H1 (cell line): ENCODE data around the gene FANK1. TPM values are rescaled to one million over a fixed set of nuclear protein-coding genes. Genes with fewer than 3 reads are reported as not detected.

ENCODE experiments used
- CTCF ChIA-PET: fragments of 300-600 bp; sonication (Branson Sonifier 250); formaldehyde crosslinking; loops from one replicate; lab custom pipeline; 2021; ENCODE audit not compliant: partially characterized antibody; lab: Charles Lee
- POLR2A ChIA-PET: fragments of 300-600 bp; sonication (Branson Sonifier 250); formaldehyde crosslinking; loops from one replicate; lab custom pipeline; 2021; ENCODE audit warnings: inconsistent platforms; ENCODE audit not compliant: partially characterized antibody; lab: Charles Lee
- DNase-seq, 2 experiments: peaks; one replicate each; pipeline versions ENCODE4 v3.0.0 to v3.0.0-alpha.2; 2010 to 2022; ENCODE audit warnings: low spot score in 2 of 2, low read depth in 1 of 2, mixed read lengths in 1 of 2
- FAIRE-seq: peaks from 2 replicates; lab custom pipeline; 2011; peaks lifted over from hg19 to GRCh38; lab: Jason Lieb, UNC
- H2AFZ ChIP-seq: 2 replicates; pipeline ENCODE4 v1.8.1; 2012; ENCODE audit warnings: low read length, inconsistent platforms
- H2AK5ac ChIP-seq: 2 replicates; pipeline ENCODE4 v1.6.1; 2013; ENCODE audit warnings: low read depth, low read length
- H2BK120ac ChIP-seq: replicated peaks from 2 replicates; pipeline ENCODE3; 2013; ENCODE audit warnings: low read depth, low read length, inconsistent platforms
- H2BK12ac ChIP-seq: 2 replicates; pipeline ENCODE4 v1.6.1; 2013; ENCODE audit warnings: low read depth, low read length
- H2BK15ac ChIP-seq: 2 replicates; pipeline ENCODE4 v1.6.1; 2013; ENCODE audit warnings: low read length
- H2BK20ac ChIP-seq: 2 replicates; pipeline ENCODE4 v1.6.1; 2013; ENCODE audit warnings: low read length
- H2BK5ac ChIP-seq: 2 replicates; pipeline ENCODE4 v1.6.1; 2013; ENCODE audit warnings: low read depth, low read length
- H3K14ac ChIP-seq: 2 replicates; pipeline ENCODE4 v1.6.1; 2013; ENCODE audit warnings: inconsistent platforms; ENCODE audit not compliant: insufficient read length
- H3K18ac ChIP-seq: 2 replicates; pipeline ENCODE4 v1.6.1; 2013; ENCODE audit warnings: low read length; ENCODE audit errors: extremely low read depth
- H3K23ac ChIP-seq: 2 replicates; pipeline ENCODE4 v1.6.1; 2013; ENCODE audit warnings: inconsistent platforms; ENCODE audit not compliant: insufficient read length
- H3K23me2 ChIP-seq: 2 replicates; pipeline ENCODE4 v1.6.1; 2013; ENCODE audit warnings: low read depth, low read length
- H3K27ac ChIP-seq: 2 replicates; pipeline ENCODE4 v1.6.1; 2011; ENCODE audit warnings: low read depth, low read length, inconsistent platforms
- H3K27me3 ChIP-seq, 4 experiments: replicated peaks in 1 of 4; 1 replicate in 1 of 4; 2 replicates in 3 of 4; pipeline versions ENCODE4 v1.6.1 to v1.8.1; 2011 to 2013; ENCODE audit warnings: low read length in 3 of 4, mild to moderate bottlenecking in 3 of 4, inconsistent platforms in 2 of 4, mixed read lengths in 2 of 4, moderate library complexity in 1 of 4; ENCODE audit not compliant: control insufficient read depth in 3 of 4, insufficient read depth in 3 of 4; ENCODE audit errors: extremely low read depth in 1 of 4
- H3K36me3 ChIP-seq, 4 experiments: 2 replicates each; pipeline versions ENCODE4 v1.6.1 to v1.8.1; 2011 to 2013; ENCODE audit warnings: mild to moderate bottlenecking in 4 of 4, low read length in 3 of 4, moderate library complexity in 2 of 4, control low read depth in 1 of 4, inconsistent platforms in 1 of 4; ENCODE audit not compliant: insufficient read depth in 4 of 4, control insufficient read depth in 2 of 4
- H3K4ac ChIP-seq: replicated peaks from 2 replicates; pipeline ENCODE3; 2013; ENCODE audit warnings: low read length, low read depth, mixed read lengths, inconsistent platforms; ENCODE audit not compliant: insufficient read length
- H3K4me1 ChIP-seq, 4 experiments: replicated peaks in 1 of 4; 1 replicate in 1 of 4; 2 replicates in 3 of 4; pipeline versions ENCODE4 v1.6.1 to v1.8.1; 2011 to 2013; ENCODE audit warnings: low read length in 3 of 4, inconsistent platforms in 2 of 4, mixed read lengths in 1 of 4; ENCODE audit not compliant: insufficient read depth in 4 of 4, control insufficient read depth in 3 of 4
- H3K4me2 ChIP-seq, 2 experiments: 2 replicates each; pipeline versions ENCODE4 v1.6.1 to v1.8.1; 2011 to 2013; ENCODE audit warnings: low read depth in 2 of 2, low read length in 2 of 2, control low read depth in 1 of 2, inconsistent platforms in 1 of 2, mild to moderate bottlenecking in 1 of 2; ENCODE audit not compliant: insufficient read depth in 1 of 2
- H3K4me3 ChIP-seq, 4 experiments: fragments of 200-600, 300-600 bp in 1 of 4; sonication (generic), shearing (Covaris generic), sonication (Bioruptor Twin) in 1 of 4; 2 replicates each; pipeline versions ENCODE4 v1.5.1 to v1.8.1; 2011 to 2016; ENCODE audit warnings: low read length in 4 of 4, low read depth in 3 of 4, control low read depth in 2 of 4, inconsistent platforms in 2 of 4, mild to moderate bottlenecking in 2 of 4, mixed read lengths in 1 of 4, moderate library complexity in 1 of 4; ENCODE audit not compliant: insufficient read depth in 2 of 4; ENCODE audit errors: extremely low read depth in 1 of 4
- H3K56ac ChIP-seq: replicated peaks from 2 replicates; pipeline ENCODE3; 2013; ENCODE audit warnings: low read depth, mild to moderate bottlenecking, mixed read lengths, low read length, inconsistent platforms; ENCODE audit not compliant: insufficient read length
- H3K79me1 ChIP-seq: 2 replicates; pipeline ENCODE4 v1.6.1; 2013; ENCODE audit warnings: low read depth, low read length, control low read depth
- H3K79me2 ChIP-seq, 2 experiments: 2 replicates each; pipeline versions ENCODE4 v1.6.1 to v1.8.1; 2012 to 2013; ENCODE audit warnings: low read length in 2 of 2, mild to moderate bottlenecking in 2 of 2, inconsistent platforms in 1 of 2; ENCODE audit not compliant: insufficient read depth in 2 of 2, control insufficient read depth in 1 of 2
- H3K9ac ChIP-seq, 4 experiments: replicated peaks in 1 of 4; 1 replicate in 1 of 4; 2 replicates in 3 of 4; pipeline versions ENCODE4 v1.6.1 to v1.8.1; 2011 to 2013; ENCODE audit warnings: low read depth in 3 of 4, low read length in 3 of 4, control low read depth in 2 of 4, mild to moderate bottlenecking in 2 of 4, moderate library complexity in 2 of 4, inconsistent platforms in 1 of 4; ENCODE audit errors: extremely low read depth in 1 of 4
- H3K9me3 ChIP-seq, 2 experiments: 2 replicates each; pipeline versions ENCODE4 v1.6.1 to v1.8.1; 2012 to 2013; ENCODE audit warnings: mild to moderate bottlenecking in 2 of 2, moderate library complexity in 2 of 2, control low read depth in 1 of 2, inconsistent platforms in 1 of 2, low read depth in 1 of 2, low read length in 1 of 2, mixed read lengths in 1 of 2; ENCODE audit not compliant: insufficient read depth in 2 of 2
- H4K20me1 ChIP-seq, 2 experiments: replicated peaks in 1 of 2; 2 replicates each; pipeline versions ENCODE3 to v1.8.1; 2011 to 2013; ENCODE audit warnings: inconsistent platforms in 2 of 2, low read length in 2 of 2, mild to moderate bottlenecking in 1 of 2; ENCODE audit not compliant: insufficient read depth in 2 of 2, control insufficient read depth in 1 of 2
- H4K5ac ChIP-seq: 2 replicates; pipeline ENCODE4 v1.6.1; 2013; ENCODE audit warnings: low read length, low read depth, mixed read lengths, inconsistent platforms; ENCODE audit not compliant: insufficient read length
- H4K8ac ChIP-seq: 2 replicates; pipeline ENCODE4 v1.8.0; 2013; ENCODE audit warnings: mild to moderate bottlenecking, moderate library complexity, low read length, inconsistent platforms; ENCODE audit not compliant: insufficient read depth; ENCODE audit errors: extremely low read depth
- H4K91ac ChIP-seq: replicated peaks from 2 replicates; pipeline ENCODE3; 2013; ENCODE audit warnings: low read length, mixed read lengths, inconsistent platforms; ENCODE audit not compliant: insufficient read length
- BACH1 ChIP-seq: IDR thresholded peaks from 2 replicates; pipeline ENCODE4 v1.6.1; 2012; ENCODE audit warnings: low read length, improper control_type of control experiment
- CREB1 ChIP-seq: IDR thresholded peaks from 2 replicates; pipeline ENCODE4 v1.6.1; 2012; ENCODE audit warnings: inconsistent platforms
- GTF2F1 ChIP-seq: IDR thresholded peaks from 2 replicates; pipeline ENCODE4 v1.6.1; 2012; ENCODE audit warnings: low read depth, low read length, improper control_type of control experiment, borderline replicate concordance
- HDAC2 ChIP-seq, 2 experiments: fragments of 300-600 bp in 1 of 2; sonication (generic) in 1 of 2; IDR thresholded peaks; 2 replicates each; pipeline ENCODE4 v1.6.1; 2011 to 2012; ENCODE audit warnings: low read depth in 2 of 2, low read length in 2 of 2, mild to moderate bottlenecking in 2 of 2, moderate library complexity in 2 of 2, borderline replicate concordance in 1 of 2, inconsistent platforms in 1 of 2
- HDAC6 ChIP-seq: IDR thresholded peaks from one replicate; pipeline ENCODE4 v1.7.1; 2012; ENCODE audit warnings: low read depth, mild to moderate bottlenecking, inconsistent platforms, low read length, moderate library complexity
- KDM4A ChIP-seq: IDR thresholded peaks from one replicate; pipeline ENCODE4 v1.7.1; 2012; ENCODE audit warnings: low read depth, mild to moderate bottlenecking, moderate library complexity, low read length, inconsistent platforms; ENCODE audit not compliant: severe bottlenecking
- POLR2A ChIP-seq, 2 experiments: IDR thresholded peaks; 1 replicate in 1 of 2; 2 replicates in 1 of 2; pipeline ENCODE4 v1.6.1; 2011; ENCODE audit warnings: low read depth in 2 of 2, low read length in 2 of 2, mild to moderate bottlenecking in 2 of 2; ENCODE audit errors: control extremely low read depth in 1 of 2
- RXRA ChIP-seq: IDR thresholded peaks from 2 replicates; pipeline ENCODE4 v1.6.1; 2011; ENCODE audit warnings: low read depth, mild to moderate bottlenecking, low read length, moderate library complexity; ENCODE audit not compliant: insufficient read depth
- SP2 ChIP-seq: IDR thresholded peaks from 2 replicates; pipeline ENCODE4 v1.6.1; 2012; ENCODE audit warnings: mild to moderate bottlenecking, low read length, inconsistent platforms
- TBP ChIP-seq: IDR thresholded peaks from 2 replicates; pipeline ENCODE4 v1.6.1; 2011; ENCODE audit warnings: low read depth, low read length, improper control_type of control experiment
- ZNF274 ChIP-seq: IDR thresholded peaks from 2 replicates; pipeline ENCODE4 v1.7.0; 2012; ENCODE audit warnings: low read length, borderline replicate concordance; ENCODE audit errors: extremely low read depth
- WGBS, 2 experiments: shearing (Covaris generic) in 1 of 2; methylation state at CpG; one replicate each; pipeline versions ENCODE4 v1.1.6 to v1.1.7; 2013 to 2015; ENCODE audit warnings: low lambda C conversion rate in 2 of 2, mixed read lengths in 2 of 2, inconsistent platforms in 1 of 2, low coverage in 1 of 2, missing lambda C conversion rate in 1 of 2; ENCODE audit not compliant: insufficient replicate concordance in 2 of 2, insufficient coverage in 1 of 2, insufficient read length in 1 of 2; ENCODE audit errors: extremely low coverage in 1 of 2, missing lambda C conversion rate in 1 of 2; 5-methylcytosine and 5-hydroxymethylcytosine counted together
- polyA plus RNA-seq, 7 experiments: library from polyadenylated mRNA; depleted of rRNA in 3 of 7; stranded (reverse) in 5 of 7; unstranded in 2 of 7; fragments of >200 nt in 5 of 7; fragments of 200-250 nt in 2 of 7; gene quantifications; 1 replicate in 5 of 7; 2 replicates in 1 of 7; 4 replicates in 1 of 7; pipeline versions ENCODE4 v1.2.1 to v1.2.3, GENCODE V29; 2011 to 2013; ENCODE audit warnings: missing spikeins in 2 of 7, mixed read lengths in 2 of 7
- total RNA-seq: library from RNA; stranded (reverse); fragmentation: NEBNext Ultra II Directional; extraction: Animal tissue kit (Norgen Biotek cat#: 25700); gene quantifications from 2 replicates; pipeline ENCODE4 v1.2.1, GENCODE V29; 2021

FANK1 gene
- total and polyA plus RNA-seq, 2 of the 8 experiments (the other 6 are each of a cell fraction or from before 2014, with no cell fraction given) = 1.2 TPM; not detected in 1

GRCh38 chr10:125990974-125991373, 94.6 kb downstream of the FANK1 start:
- no peak for FAIRE-seq
- no peak overlapping the region for H3K9ac ChIP-seq
- CTCF ChIA-PET = interaction anchor here (1.0 to 3.5 kb wide), 2 partner anchors 9 to 12 kb away, joined by 3 to 21 read pairs; no protein-coding TSS in a partner anchor

More at GRCh38 chr10:125990974-125991373, 94.6 kb downstream of the FANK1 start:
- no peak overlapping the region for H3K14ac ChIP-seq
- TF ChIP-seq BACH1 (no peak), POLR2A (IDR thresholded peaks at IDR 0.05; ENCODE audit: control extremely low read depth in 1 of 2, low read depth in 2 of 2, low read length in 2 of 2) (no peak), RXRA (no peak), ZNF274 (no peak), TBP (no peak), KDM4A (no peak), HDAC6 (no peak), GTF2F1 (no peak), CREB1 (no peak), HDAC2 (IDR thresholded peaks at IDR 0.05; ENCODE audit: borderline replicate concordance in 1 of 2, low read depth in 2 of 2, low read length in 2 of 2) (no peak), SP2 (no peak)
- no peak overlapping the region for H2BK20ac ChIP-seq
- no peaks in the 10 kb centered on the region for H4K20me1 ChIP-seq
- no peaks in the 10 kb centered on the region for H3K9me3 ChIP-seq
- H2AK5ac ChIP-seq = no peak overlapping the region
- no peak overlapping the region for H4K5ac ChIP-seq
- H2BK12ac ChIP-seq = no peak overlapping the region
- H2BK120ac ChIP-seq = no peak overlapping the region
- no peak overlapping the region for H3K18ac ChIP-seq
- no peak overlapping the region for H3K27ac ChIP-seq
- H3K56ac ChIP-seq = no peak overlapping the region
- H4K91ac ChIP-seq = no peak overlapping the region
- H2AFZ ChIP-seq = no peak overlapping the region
- no peaks in the 10 kb centered on the region for H3K23me2 ChIP-seq
- no peak overlapping the region for H3K23ac ChIP-seq
- no peaks in the 10 kb centered on the region for H3K79me2 ChIP-seq
- H2BK15ac ChIP-seq = no peak overlapping the region
- H3K4ac ChIP-seq = no peak overlapping the region
- H3K36me3 ChIP-seq = no peaks in the 10 kb centered on the region
- WGBS, 2 experiments = 97% methylated on average over 2 of the region's 2 CpGs; no CpG with 5 or more reads in 1 of the 2 experiments
- no peak overlapping the region for H3K4me3 ChIP-seq
- no peaks in the 10 kb centered on the region for H3K4me1 ChIP-seq
- H4K8ac ChIP-seq = no peak overlapping the region
- H3K4me2 ChIP-seq = no peak overlapping the region
- H3K79me1 ChIP-seq = no peaks in the 10 kb centered on the region
- H3K27me3 ChIP-seq = no peaks in the 10 kb centered on the region
- POLR2A ChIA-PET = no interaction called here
- no peak for DNase-seq
- no peak overlapping the region for H2BK5ac ChIP-seq
